UCSD-AML1 (cell line): ENCODE data around the gene AGO3.
"Not testable (repeated sequence)": the region's sequence is repeated elsewhere in the genome, so short reads cannot be mapped to it uniquely, and the experiment has no call there.

ENCODE experiments used
- DNase-seq: peaks from one replicate; lab custom pipeline; 2025; ENCODE audit not compliant: unreplicated experiment; lab: John Stamatoyannopoulos, UW

AGO3 gene

GRCh38 chr1:35924838-35925237 lies 6.1 kb upstream of the AGO3 start:
- no peak for DNase-seq

- DNase-seq: no peak
Observed at GRCh38 chr1:35925741-35926140, 5.2 kb upstream of the AGO3 start.

- DNase-seq: no peak
Observed at GRCh38 chr1:35927472-35927871, 3.4 kb upstream of the AGO3 start.

GRCh38 chr1:35929730-35930592 lies 944 bp upstream of the AGO3 start:
- peak; percentile 67 for DNase-seq

- no peak for DNase-seq
Observed at GRCh38 chr1:35931446-35932157, 697 bp downstream of the AGO3 start.

GRCh38 chr1:35932158-35932636 lies 1.3 kb downstream of the AGO3 start:
- no peak for DNase-seq

GRCh38 chr1:35932941-35933340 lies 2.0 kb downstream of the AGO3 start:
- DNase-seq: no peak

GRCh38 chr1:35935442-35936388 lies 4.8 kb downstream of the AGO3 start:
- DNase-seq: no peak

- no peak for DNase-seq
Observed at GRCh38 chr1:35936838-35937237, 5.9 kb downstream of the AGO3 start.

GRCh38 chr1:35939484-35939883 lies 8.6 kb downstream of the AGO3 start:
- no peak for DNase-seq

GRCh38 chr1:35945327-35945726 lies 14.4 kb downstream of the AGO3 start:
- no peak for DNase-seq

- DNase-seq: no peak
Observed at GRCh38 chr1:35947547-35947946, 16.6 kb downstream of the AGO3 start.

- DNase-seq: no peak
Observed at GRCh38 chr1:35958558-35958957, 27.7 kb downstream of the AGO3 start.

GRCh38 chr1:35959304-35959703 lies 28.4 kb downstream of the AGO3 start:
- DNase-seq: no peak

GRCh38 chr1:35962952-35963351 lies 32.0 kb downstream of the AGO3 start:
- no peak for DNase-seq

GRCh38 chr1:35964277-35964676 lies 33.4 kb downstream of the AGO3 start:
- not testable (repeated sequence) for DNase-seq

GRCh38 chr1:35968396-35968795 lies 37.5 kb downstream of the AGO3 start:
- no peak for DNase-seq

- DNase-seq: no peak
Observed at GRCh38 chr1:35971601-35972000, 40.7 kb downstream of the AGO3 start.

GRCh38 chr1:35972631-35973030 lies 41.7 kb downstream of the AGO3 start:
- not testable (repeated sequence) for DNase-seq

GRCh38 chr1:35980090-35980489 lies 49.2 kb downstream of the AGO3 start:
- DNase-seq: no peak

GRCh38 chr1:35988237-35988636 lies 57.3 kb downstream of the AGO3 start:
- no peak for DNase-seq
